Testis (tissue), 2 donors: ENCODE measurements around the gene NID1.

Source experiments
- POLR2A ChIP-seq: fragments of 450-650 bp; IDR thresholded peaks from one replicate; pipeline ENCODE4 v1.6.1; 2017; ENCODE audit warnings: antibody characterized with exemption, mild to moderate bottlenecking, moderate library complexity
- TF ChIP-seq, protein P1 (sequence below), 3 experiments: fragments of 450-650 bp in 2 of 3; fragments of 200-600 bp in 1 of 3; sonication (generic) in 1 of 3; IDR thresholded peaks; one replicate each; pipeline ENCODE4 v1.5.1; 2016 to 2019; ENCODE audit warnings: antibody characterized with exemption in 3 of 3, mild to moderate bottlenecking in 2 of 3, moderate library complexity in 1 of 3

DNA sequence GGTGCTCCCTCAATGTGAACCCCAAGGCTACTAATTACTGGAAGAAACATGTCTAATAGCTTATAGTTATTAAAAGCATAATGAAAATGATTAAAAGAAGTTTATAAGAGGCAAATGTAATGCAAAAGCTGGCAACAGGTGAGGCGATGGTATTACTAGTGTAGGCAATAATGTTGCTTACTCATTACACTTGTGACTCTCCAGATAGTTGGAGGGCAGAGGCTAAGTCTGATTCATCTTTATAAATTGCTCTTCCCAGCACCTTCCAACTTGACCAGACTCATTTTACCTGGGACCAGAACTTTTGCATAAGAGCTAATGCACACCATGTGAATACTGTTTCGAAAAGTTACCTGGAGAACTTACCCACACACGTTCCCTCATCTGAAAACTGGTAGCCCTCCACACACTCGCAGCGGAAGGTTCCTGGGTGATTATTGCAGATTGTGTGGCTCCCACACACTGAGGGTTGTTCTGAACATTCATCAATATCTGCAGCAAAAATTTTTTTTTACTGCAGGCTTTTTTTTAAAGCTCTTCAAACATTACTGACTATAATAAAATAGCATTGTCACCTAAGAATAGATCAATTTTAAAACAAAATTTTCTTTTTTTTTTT lies 48.0 kb downstream of the NID1 start:
- TF ChIP-seq, protein P1, sequence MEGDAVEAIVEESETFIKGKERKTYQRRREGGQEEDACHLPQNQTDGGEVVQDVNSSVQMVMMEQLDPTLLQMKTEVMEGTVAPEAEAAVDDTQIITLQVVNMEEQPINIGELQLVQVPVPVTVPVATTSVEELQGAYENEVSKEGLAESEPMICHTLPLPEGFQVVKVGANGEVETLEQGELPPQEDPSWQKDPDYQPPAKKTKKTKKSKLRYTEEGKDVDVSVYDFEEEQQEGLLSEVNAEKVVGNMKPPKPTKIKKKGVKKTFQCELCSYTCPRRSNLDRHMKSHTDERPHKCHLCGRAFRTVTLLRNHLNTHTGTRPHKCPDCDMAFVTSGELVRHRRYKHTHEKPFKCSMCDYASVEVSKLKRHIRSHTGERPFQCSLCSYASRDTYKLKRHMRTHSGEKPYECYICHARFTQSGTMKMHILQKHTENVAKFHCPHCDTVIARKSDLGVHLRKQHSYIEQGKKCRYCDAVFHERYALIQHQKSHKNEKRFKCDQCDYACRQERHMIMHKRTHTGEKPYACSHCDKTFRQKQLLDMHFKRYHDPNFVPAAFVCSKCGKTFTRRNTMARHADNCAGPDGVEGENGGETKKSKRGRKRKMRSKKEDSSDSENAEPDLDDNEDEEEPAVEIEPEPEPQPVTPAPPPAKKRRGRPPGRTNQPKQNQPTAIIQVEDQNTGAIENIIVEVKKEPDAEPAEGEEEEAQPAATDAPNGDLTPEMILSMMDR (IDR thresholded peaks at IDR 0.05): no peak
- no peak for TF ChIP-seq POLR2A
